NT2/D1 (cell line): ENCODE measurements around the gene DPYSL5.

Experiments used
- SUZ12 ChIP-seq: IDR thresholded peaks from 2 replicates; pipeline ENCODE4 v1.6.1; 2011; ENCODE audit not compliant: insufficient read length, insufficient read depth; ENCODE audit errors: extremely low read depth
- ZNF274 ChIP-seq: IDR thresholded peaks from 2 replicates; pipeline ENCODE4 v1.6.1; 2011; ENCODE audit warnings: mild to moderate bottlenecking, low read depth, low read length

GRCh38 chr2:26809211-26809610 is 38.7 kb upstream of the DPYSL5 start:
- TF ChIP-seq SUZ12 (no peak), ZNF274 (no peak)
